Measurements from ENCODE around the gene GATA5. TPM values are rescaled to one million over a fixed set of nuclear protein-coding genes. Genes with fewer than 3 reads are reported as not detected.

GATA5 gene
- total RNA-seq, 1 experiment from 2014 or later, result not detected

- Mint-ChIP-seq H3K27ac (ENCODE audit: unreplicated experiment) (no peak overlapping the region), H3K27me3 (ENCODE audit: unreplicated experiment) (peaks cover 83% of the 10 kb centered on the region), H3K9me3 (ENCODE audit: low read depth, unreplicated experiment) (no peaks in the 10 kb centered on the region), H3K4me3 (ENCODE audit: low read depth, unreplicated experiment) (no peak overlapping the region), H3K4me1 (ENCODE audit: low read depth, unreplicated experiment) (no peaks in the 10 kb centered on the region), H3K36me3 (ENCODE audit: insufficient read depth, unreplicated experiment) (no peaks in the 10 kb centered on the region)
- no TSS peak for BruUV-seq (replicated peaks)
- CTCF ChIA-PET, result no interaction called here
- DNase-seq, result no peak
- intact Hi-C loops (cut with micrococcal nuclease; ENCODE audit: unreplicated experiment), result no loop called here
- no peak for TF ChIP-seq CTCF (IDR thresholded peaks at IDR 0.05; ENCODE audit: unreplicated experiment)
These were observed 14.0 kb downstream of the GATA5 start for GRCh38 chr20:62461834-62462233.

- TF ChIP-seq CTCF (IDR thresholded peaks at IDR 0.05; ENCODE audit: unreplicated experiment), result no peak
- no TSS peak for BruUV-seq (replicated peaks)
- no peak overlapping the region for H3K4me3 Mint-ChIP-seq (ENCODE audit: low read depth, unreplicated experiment)
- peaks cover 83% of the 10 kb centered on the region for H3K27me3 Mint-ChIP-seq (ENCODE audit: unreplicated experiment)
- H3K4me1 Mint-ChIP-seq (ENCODE audit: low read depth, unreplicated experiment), result no peaks in the 10 kb centered on the region
- no peak for DNase-seq
- H3K27ac Mint-ChIP-seq (ENCODE audit: unreplicated experiment), result no peak overlapping the region
- CTCF ChIA-PET, result no interaction called here
- no peaks in the 10 kb centered on the region for H3K36me3 Mint-ChIP-seq (ENCODE audit: insufficient read depth, unreplicated experiment)
- H3K9me3 Mint-ChIP-seq (ENCODE audit: low read depth, unreplicated experiment), result no peaks in the 10 kb centered on the region
- intact Hi-C loops (cut with micrococcal nuclease; ENCODE audit: unreplicated experiment), result no loop called here
These were observed 14.6 kb downstream of the GATA5 start for GRCh38 chr20:62461157-62461556.

- CTCF ChIA-PET, result interaction anchor here (0.6 kb wide), 1 partner anchor 351 kb away, joined by 3 read pairs; no protein-coding TSS in a partner anchor
These were observed 15.1 kb downstream of the GATA5 start for GRCh38 chr20:62460678-62461077.

GRCh38 chr20:62459488-62459887 is 16.3 kb downstream of the GATA5 start:
- no TSS peak for BruUV-seq (replicated peaks)
- Mint-ChIP-seq H3K9me3 (ENCODE audit: low read depth, unreplicated experiment) (no peaks in the 10 kb centered on the region), H3K4me3 (ENCODE audit: low read depth, unreplicated experiment) (no peak overlapping the region), H3K36me3 (ENCODE audit: insufficient read depth, unreplicated experiment) (no peaks in the 10 kb centered on the region), H3K4me1 (ENCODE audit: low read depth, unreplicated experiment) (no peaks in the 10 kb centered on the region), H3K27ac (ENCODE audit: unreplicated experiment) (no peak overlapping the region), H3K27me3 (ENCODE audit: unreplicated experiment) (peaks cover 83% of the 10 kb centered on the region)
- intact Hi-C loops (cut with micrococcal nuclease; ENCODE audit: unreplicated experiment), result no loop called here
- no peak for TF ChIP-seq CTCF (IDR thresholded peaks at IDR 0.05; ENCODE audit: unreplicated experiment)
- CTCF ChIA-PET, result no interaction called here
- no peak for DNase-seq

More at GRCh38 chr20:62460678-62461077, 15.1 kb downstream of the GATA5 start:
- Mint-ChIP-seq H3K36me3 (ENCODE audit: insufficient read depth, unreplicated experiment) (no peaks in the 10 kb centered on the region), H3K4me3 (ENCODE audit: low read depth, unreplicated experiment) (no peak overlapping the region), H3K4me1 (ENCODE audit: low read depth, unreplicated experiment) (no peaks in the 10 kb centered on the region), H3K27ac (ENCODE audit: unreplicated experiment) (no peak overlapping the region), H3K27me3 (ENCODE audit: unreplicated experiment) (peaks cover 83% of the 10 kb centered on the region), H3K9me3 (ENCODE audit: low read depth, unreplicated experiment) (no peaks in the 10 kb centered on the region)
- no TSS peak for BruUV-seq (replicated peaks)
- intact Hi-C loops (cut with micrococcal nuclease; ENCODE audit: unreplicated experiment), result no loop called here
- TF ChIP-seq CTCF (IDR thresholded peaks at IDR 0.05; ENCODE audit: unreplicated experiment), result no peak
- no peak for DNase-seq
